Kidney (tissue), 14 donors: ENCODE results near the gene UBAP1L. TPM values are rescaled to one million over a fixed set of nuclear protein-coding genes. Genes with fewer than 3 reads are reported as not detected.
A peak's percentile ranks its signal among the peaks of the same experiment; 100 is the strongest.

ENCODE experiments used
- DNase-seq, 5 donors: peaks; one replicate each; pipeline ENCODE4 v3.0.0-alpha.2; 2013 to 2020
- FAIRE-seq: peaks from 2 replicates; lab custom pipeline; 2012; peaks lifted over from hg19 to GRCh38; lab: Jason Lieb, UNC
- H3K27ac ChIP-seq, 2 donors: one replicate each; pipeline ENCODE4 v1.7.0; 2013; ENCODE audit warnings: low read depth in 2 of 2, low read length in 2 of 2, inconsistent platforms in 1 of 2
- H3K27me3 ChIP-seq: one replicate; pipeline ENCODE4 v1.7.1; 2013; ENCODE audit warnings: low read length, inconsistent platforms; ENCODE audit not compliant: control insufficient read depth, insufficient read depth
- H3K36me3 ChIP-seq, 3 donors: one replicate each; pipeline versions ENCODE4 v1.7.0 to v1.7.1; 2013; ENCODE audit warnings: low read length in 3 of 3, control low read depth in 1 of 3, inconsistent platforms in 1 of 3; ENCODE audit not compliant: insufficient read depth in 3 of 3, control insufficient read depth in 2 of 3
- H3K4me1 ChIP-seq, 3 donors: one replicate each; pipeline versions ENCODE4 v1.7.0 to v1.7.1; 2013; ENCODE audit warnings: low read length in 3 of 3, inconsistent platforms in 1 of 3, low read depth in 1 of 3; ENCODE audit not compliant: control insufficient read depth in 2 of 3, insufficient read depth in 2 of 3
- H3K4me3 ChIP-seq, 3 donors: one replicate each; pipeline versions ENCODE4 v1.7.0 to v1.8.1; 2013; ENCODE audit warnings: low read length in 3 of 3, control low read depth in 1 of 3, inconsistent platforms in 1 of 3
- H3K9ac ChIP-seq, 3 donors: one replicate each; pipeline versions ENCODE4 v1.7.0 to v1.7.1; 2013; ENCODE audit warnings: low read length in 3 of 3, control low read depth in 1 of 3, inconsistent platforms in 1 of 3
- H3K9me3 ChIP-seq, 3 donors: one replicate each; pipeline versions ENCODE4 v1.7.0 to v1.7.1; 2013; ENCODE audit warnings: low read length in 3 of 3, control low read depth in 1 of 3, inconsistent platforms in 1 of 3; ENCODE audit not compliant: control insufficient read depth in 2 of 3, insufficient read depth in 1 of 3
- CTCF ChIP-seq: IDR thresholded peaks from 3 replicates; pipeline ENCODE4 v1.5.1; 2012; ENCODE audit warnings: mild to moderate bottlenecking, moderate library complexity, borderline replicate concordance; ENCODE audit not compliant: insufficient read depth; ENCODE audit errors: extremely low read depth
- intact Hi-C: fragments of 100-400 bp; cut with DNase I; formaldehyde crosslinking; loops from one replicate; pipeline ENCODE4 v1.11.1; 2022
- polyA plus RNA-seq: library from polyadenylated mRNA; stranded (reverse); fragments of 350-450 nt; fragmentation: Illumina TruSeq; extraction: RNeasy Lipid Tissue Mini Kit (QIAGEN cat#74804); gene quantifications from one replicate; pipeline ENCODE4 v1.2.3, GENCODE V29; 2014; ENCODE audit warnings: low read depth, low replicate concordance; ENCODE audit not compliant: insufficient read depth
- total RNA-seq: library from RNA; stranded (reverse); fragmentation: NEBNext Ultra II Directional; extraction: Animal tissue kit (Norgen Biotek cat#: 25700); gene quantifications from one replicate; pipeline ENCODE4 v1.2.1, GENCODE V29; 2021
- donor health status: control.
- donor health status: control.
- donor health status: control.
- donor health status: control.
- donor health status: control.
- donor health status: DM: yes; HTN: yes; CAD: no.
- donor health status: Normal renal cell carcinoma (clear cell type).

Gene UBAP1L
- total and polyA plus RNA-seq, 2 donors from 2014 or later, result 2.1 to 5.4 TPM

- intact Hi-C loops, result no loop called here
- TF ChIP-seq CTCF, result no peak
- Histone ChIP-seq H3K4me3 (peak overlapping the region; percentile 17 to 35 (median 33)), H3K27me3 (no peaks in the 10 kb centered on the region), H3K9ac (peak overlapping the region in 1 of 3 donors; percentile 12), H3K36me3 (no peaks in the 10 kb centered on the region), H3K27ac (peak overlapping the region in 1 of 2 donors; percentile 67), H3K4me1 (peaks cover 0 to 7% (median 3%) of the 10 kb centered on the region in 3 donors), H3K9me3 (no peaks in the 10 kb centered on the region)
- FAIRE-seq (no peak), DNase-seq (no peak)
Measured at GRCh38 chr15:65067317-65067644, 47.7 kb downstream of the UBAP1L start.

GRCh38 chr15:65066635-65067316, 48.2 kb downstream of the UBAP1L start:
- H3K36me3 ChIP-seq, result no peaks in the 10 kb centered on the region
- H3K4me3 ChIP-seq, result peak overlapping the region in 2 of 3 donors; percentile 33 to 44
- H3K4me1 ChIP-seq, result peaks cover 0 to 5% (median 3%) of the 10 kb centered on the region in 3 donors
- no peak for FAIRE-seq
- no peaks in the 10 kb centered on the region for H3K9me3 ChIP-seq
- peak overlapping the region in 1 of 3 donors; percentile 12 for H3K9ac ChIP-seq
- H3K27ac ChIP-seq, result peak overlapping the region in 1 of 2 donors; percentile 67
- TF ChIP-seq CTCF, result no peak
- intact Hi-C loops, result no loop called here
- H3K27me3 ChIP-seq, result no peaks in the 10 kb centered on the region
- DNase-seq, result peak in 3 of 5 donors; percentile 45 to 82 (median 82)

GRCh38 chr15:65066001-65066634, 48.9 kb downstream of the UBAP1L start:
- Histone ChIP-seq H3K4me1 (peaks cover 0 to 2% (median 0%) of the 10 kb centered on the region in 3 donors), H3K36me3 (no peaks in the 10 kb centered on the region), H3K4me3 (peak overlapping the region in 1 of 3 donors; percentile 44), H3K9me3 (no peaks in the 10 kb centered on the region), H3K27me3 (no peaks in the 10 kb centered on the region), H3K9ac (no peak overlapping the region), H3K27ac (no peak overlapping the region)
- DNase-seq (no peak), FAIRE-seq (no peak)
- intact Hi-C loops, result no loop called here
- TF ChIP-seq CTCF, result no peak
